Stimulated activated CD8-positive, alpha-beta memory T cell treated with anti-CD3 and anti-CD28 coated beads, Interleukin-15, amount 100 ng/mL, for 1 hour (primary cell): ENCODE data around the gene LDLRAD1.
"Not testable (repeated sequence)": the region's sequence is repeated elsewhere in the genome, so short reads cannot be mapped to it uniquely, and the experiment has no call there.

ENCODE experiments used
- DNase-seq: peaks from one replicate; pipeline ENCODE4 v3.0.0-alpha.2; 2020; ENCODE audit warnings: low read depth

LDLRAD1 gene

DNA sequence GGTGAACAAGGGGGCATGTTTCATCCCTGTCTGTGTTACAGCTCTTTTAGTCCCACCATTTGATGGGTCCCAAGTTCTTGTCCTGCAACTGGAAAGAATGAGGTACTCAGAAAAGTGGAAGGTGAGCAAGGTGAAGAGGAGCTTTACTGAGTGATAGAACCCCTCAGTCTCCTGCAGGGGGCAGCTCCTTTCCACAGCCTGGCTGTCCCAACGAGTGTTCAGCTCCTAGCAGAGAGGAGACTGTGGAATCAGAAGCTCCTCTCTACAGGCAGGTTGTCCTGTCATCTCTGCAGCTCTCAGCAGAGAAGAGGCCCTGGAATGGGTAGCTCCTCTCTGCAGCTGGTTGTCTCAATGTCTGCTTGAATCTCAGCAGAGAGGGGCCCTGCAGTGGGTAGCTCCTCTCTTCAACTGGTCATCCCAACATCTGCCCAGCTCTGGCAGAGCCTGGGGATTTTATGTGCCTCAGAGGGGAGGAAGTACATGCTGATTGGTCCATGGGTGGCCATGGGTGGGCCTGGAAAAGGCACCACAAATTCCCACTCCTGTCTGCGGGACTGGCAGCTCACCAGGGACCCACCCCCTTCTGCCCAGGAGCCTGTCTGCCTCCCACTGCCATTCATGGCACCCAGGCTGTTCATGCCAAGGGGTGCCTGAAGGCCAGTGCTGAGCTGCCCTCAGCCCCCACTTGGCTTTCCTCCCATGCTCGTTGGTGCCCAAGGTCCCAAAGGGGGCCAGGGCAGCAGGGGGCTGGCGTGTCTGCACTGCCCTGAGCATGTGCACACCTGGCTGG is 25.7 kb downstream of the LDLRAD1 start:
- no peak for DNase-seq

DNA sequence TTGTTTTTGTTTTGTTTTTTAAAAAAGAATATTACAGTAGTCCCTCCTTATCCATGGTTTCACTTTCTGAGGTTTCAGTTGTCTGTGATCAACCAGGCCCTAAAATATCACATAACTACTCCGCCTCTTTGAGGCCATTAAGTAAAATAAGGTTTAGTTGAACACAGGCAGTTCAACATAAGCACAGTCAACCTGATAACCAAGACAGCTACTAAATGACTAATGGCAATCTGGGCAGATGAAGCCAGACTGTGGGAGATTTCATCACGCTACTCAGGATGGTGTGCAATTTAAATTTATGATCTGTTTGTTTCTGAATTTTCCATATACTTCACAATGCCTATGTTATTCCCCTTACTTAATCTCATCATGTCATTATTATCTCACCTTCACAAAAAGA is 30.1 kb downstream of the LDLRAD1 start:
- DNase-seq: no peak

DNA sequence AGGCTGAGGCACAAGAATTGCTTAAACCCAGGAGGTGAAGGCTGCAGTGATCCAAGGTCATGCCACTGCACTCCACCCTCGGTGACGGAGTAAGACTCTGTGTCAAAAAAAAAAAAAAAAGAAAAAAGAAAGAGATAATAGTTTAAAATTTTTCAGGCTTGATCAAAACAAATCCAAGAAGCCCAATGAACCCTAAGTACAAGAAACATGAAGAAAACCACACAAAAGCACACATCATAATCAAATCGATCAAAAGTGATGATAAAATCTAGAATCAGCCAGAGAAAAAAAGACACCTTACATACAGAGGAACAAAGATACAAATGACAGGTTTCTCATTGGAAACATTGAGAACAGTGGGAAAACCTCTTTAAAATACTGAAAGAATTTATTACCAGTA is 31.5 kb downstream of the LDLRAD1 start:
- no peak for DNase-seq

DNA sequence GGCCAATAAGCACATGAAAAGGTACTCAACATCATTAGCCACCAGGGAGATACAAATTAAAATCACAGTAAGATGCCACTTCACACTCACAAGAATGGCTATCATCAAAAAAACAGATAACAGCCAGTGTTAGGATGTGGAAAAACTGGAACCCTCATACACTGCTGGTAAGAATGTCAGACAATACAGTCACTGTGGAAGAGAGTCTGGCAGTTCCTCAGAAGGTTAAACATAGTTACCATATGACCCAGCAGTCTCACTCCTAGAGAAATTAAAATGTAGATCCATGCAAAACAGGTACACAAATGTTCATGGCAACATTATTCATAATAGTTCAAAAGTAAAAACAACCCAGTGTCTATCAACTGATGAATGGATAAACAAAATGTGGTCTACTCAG is 33.3 kb downstream of the LDLRAD1 start:
- DNase-seq: no peak

DNA sequence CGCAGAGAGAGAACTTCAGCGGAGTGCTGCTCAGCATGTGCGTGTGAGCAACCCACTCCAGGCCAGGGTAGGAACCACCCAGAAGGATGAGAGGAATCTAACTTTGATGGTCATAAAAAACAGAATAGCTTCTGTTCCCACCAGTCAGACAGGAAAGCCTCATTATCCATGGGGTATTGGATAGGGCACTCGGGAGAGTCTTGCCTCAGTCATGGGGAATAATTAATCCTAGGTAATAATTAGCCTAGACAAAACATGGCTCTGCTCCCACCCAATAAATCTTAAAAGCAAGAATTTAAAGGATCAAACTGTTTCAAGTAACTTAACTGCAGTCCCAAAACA is 35.3 kb downstream of the LDLRAD1 start:
- DNase-seq: no peak

DNA sequence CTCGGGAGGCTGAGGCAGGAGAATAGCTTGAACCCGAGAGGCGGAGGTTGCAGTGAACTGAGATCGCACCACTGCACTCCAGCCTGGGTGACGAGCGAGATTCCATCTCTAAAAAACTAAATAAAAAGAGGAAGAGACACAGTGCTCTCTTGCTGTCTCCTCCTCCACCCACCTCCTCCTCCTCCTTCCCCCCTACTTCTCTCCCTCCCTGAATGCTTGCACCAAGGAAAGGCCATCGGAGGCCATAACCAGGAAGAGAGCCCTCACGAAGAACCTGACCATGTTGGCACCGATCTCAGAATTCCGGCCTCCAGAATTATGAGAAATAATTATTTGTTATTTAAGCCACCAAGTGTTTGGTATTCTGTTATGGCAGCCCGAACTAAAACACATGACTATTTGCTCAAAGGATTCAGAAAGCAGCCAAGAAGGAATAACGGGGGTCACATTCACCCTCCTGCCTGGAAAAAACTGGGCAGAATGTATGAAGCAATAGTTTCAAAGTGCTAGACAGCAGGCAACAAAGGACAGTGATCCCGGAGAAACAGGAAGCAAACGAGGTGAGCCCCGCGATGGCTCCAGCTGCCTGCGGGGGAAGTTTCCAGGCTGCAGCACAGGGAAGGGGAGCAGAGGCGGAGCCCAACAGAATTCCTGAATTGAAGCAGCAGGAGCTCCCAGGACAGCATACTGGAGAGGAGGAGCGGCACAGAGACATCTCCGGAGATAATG is 35.8 kb downstream of the LDLRAD1 start:
- DNase-seq: no peak

DNA sequence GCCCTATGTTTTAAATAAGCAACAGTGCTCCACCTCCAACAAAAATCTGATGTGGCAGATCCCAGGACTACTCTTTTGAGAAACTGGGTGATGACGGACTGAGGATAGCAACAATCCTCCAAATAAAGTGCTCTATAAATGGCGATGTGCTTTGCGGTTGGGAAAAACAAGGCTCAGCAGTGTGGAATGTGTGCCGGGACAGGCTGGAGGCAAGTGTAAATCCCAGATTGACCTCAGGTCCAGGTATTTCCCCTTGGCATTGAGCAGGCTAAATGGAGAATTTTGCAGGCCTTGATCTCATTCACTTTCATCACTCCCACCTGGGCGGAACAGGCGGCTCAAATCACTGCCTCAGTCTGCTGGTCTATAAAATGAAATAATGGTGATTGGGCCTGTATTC is 36.8 kb downstream of the LDLRAD1 start:
- DNase-seq: no peak

DNA sequence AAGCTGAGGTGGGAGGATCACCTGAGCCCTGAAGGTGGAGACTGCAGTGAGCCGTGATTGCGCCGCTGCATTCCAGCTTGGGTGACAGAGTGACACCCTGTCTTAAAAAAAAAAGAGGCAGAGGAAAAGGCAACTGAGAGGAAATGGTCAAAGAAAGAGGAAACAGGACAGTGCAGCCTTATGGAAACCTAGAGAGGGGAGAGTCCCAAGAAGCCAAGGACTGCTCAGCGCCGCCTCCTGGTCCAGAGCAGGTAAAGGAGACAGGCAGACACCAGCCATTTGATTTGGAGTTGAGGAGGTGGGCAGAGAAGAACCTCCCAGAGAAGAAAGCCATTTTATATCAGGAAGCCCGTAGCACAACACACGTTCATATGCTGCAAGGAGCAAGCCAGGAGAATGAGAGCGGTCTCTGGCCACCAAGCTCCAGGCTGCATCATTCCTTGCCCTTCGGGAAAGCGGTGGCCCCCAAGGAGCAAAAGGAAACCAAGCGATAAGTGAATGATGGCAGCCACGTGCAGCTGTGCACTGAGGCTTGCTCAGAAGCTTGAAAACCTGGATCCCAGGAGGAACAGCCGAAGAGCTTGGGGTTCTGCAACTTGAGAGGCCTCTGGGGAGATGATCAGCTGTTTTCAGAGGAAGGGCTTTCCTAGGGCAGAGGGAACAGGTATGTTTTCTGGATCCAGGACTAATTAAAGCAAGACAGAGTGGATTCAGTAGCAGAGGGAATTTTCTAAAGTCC is 38.1 kb downstream of the LDLRAD1 start:
- DNase-seq: no peak

DNA sequence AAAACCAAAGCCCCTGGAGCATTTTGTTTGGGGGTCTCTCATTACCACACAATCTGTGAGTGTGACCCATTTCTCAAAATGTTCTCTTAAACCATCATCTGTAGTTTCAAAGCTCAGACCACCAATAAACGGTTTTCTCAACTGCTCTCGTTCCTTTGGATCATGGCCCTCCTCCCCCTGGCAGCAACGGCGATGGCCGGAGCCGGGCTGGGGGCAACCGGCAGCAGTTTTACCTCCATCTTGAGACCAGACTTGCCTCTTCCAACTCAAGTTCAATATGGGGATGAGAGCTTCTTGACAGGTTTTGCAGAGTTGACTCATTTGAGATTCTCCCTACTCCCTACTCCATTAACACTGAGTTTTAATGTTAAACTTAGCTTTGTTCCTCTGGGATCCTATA is 42.1 kb downstream of the LDLRAD1 start:
- no peak for DNase-seq

DNA sequence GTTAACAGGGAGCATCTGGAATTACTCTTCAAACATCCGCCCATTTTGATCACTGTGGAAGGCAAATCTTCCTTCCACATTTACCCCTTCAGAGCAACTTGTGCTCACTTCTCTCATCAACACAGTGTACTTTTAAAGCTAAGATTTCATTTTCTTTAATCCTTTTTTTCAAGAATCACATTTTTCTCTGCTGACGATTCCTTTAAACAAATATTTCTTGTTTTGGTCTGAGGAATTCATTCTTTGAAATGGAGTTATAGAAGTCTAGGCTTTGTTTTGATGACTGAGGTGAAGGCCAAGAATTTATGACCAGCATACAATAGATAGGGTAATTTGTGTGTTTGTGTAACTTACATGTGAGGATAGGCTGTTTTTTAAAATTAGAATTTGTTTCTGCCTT is 46.3 kb downstream of the LDLRAD1 start:
- no peak for DNase-seq

DNA sequence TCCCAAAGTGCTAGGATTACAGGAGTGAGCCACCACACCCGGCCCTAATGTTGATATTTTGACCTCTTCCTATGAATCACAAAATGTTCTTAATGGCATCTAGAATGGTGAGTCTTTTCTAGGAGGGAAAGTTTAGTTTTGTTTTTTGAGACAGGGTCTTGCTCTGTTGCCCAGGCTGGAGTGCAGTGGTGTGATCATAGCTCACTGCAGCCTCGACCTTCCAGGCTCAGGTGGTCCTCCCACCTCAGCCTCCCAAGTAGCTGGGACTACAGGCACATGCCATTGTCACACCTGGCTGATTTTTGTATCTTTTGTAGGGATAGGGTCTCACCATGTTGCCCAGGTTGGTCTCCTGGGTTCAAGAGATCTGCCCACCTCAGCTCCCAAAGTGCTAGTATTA is 48.7 kb downstream of the LDLRAD1 start:
- not testable (repeated sequence) for DNase-seq

DNA sequence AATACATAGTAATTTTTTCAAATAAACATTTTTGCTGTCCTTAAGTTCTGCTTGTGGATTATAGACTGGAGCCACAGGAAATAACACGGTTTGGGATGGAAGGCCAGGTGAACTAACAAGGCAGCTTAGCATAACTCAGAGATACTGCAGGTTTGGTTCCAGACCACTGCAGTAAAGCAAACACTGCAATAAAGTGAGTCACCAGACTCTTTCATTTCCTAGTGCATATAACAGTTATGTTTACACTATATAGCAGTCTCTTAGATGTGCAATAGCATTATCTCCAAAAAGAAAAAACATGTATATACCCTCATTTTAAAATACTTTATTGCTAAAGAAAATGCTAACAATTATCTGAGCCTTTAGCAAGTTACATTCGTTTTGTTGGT is 49.9 kb downstream of the LDLRAD1 start:
- DNase-seq: no peak

DNA sequence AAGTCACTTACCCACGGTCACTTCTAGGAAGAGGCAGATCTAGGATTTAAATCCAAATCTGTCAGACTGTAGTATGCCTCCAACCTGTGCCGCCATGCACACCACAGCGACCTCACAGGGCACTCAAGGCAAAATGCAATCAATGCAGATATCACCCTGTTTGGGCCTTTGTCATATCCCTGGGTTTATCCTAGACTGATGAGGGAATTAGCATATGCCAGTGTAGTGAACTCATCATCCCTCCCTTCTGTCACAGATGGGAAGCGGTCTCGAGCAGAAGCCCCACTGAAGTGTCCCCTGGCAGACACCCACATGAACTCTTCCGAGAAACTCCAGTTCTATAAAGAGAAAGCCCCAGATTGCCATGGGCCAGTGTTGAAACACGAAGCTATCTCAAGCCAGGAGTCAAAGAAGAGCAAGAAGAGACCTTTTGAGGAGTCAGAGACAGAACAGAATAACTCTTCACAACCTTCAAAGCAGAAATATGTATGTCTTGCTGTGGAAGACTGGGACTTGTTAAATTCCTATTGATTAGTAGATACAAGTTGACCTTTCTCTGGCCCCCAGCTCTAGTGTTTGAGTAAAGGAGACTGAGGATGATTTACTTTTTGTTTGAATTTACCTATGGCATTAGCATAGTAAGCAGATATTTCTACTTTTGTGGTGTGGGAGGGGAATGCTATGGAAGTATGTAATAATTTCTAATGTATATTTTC is 50.4 kb downstream of the LDLRAD1 start:
- DNase-seq: no peak

DNA sequence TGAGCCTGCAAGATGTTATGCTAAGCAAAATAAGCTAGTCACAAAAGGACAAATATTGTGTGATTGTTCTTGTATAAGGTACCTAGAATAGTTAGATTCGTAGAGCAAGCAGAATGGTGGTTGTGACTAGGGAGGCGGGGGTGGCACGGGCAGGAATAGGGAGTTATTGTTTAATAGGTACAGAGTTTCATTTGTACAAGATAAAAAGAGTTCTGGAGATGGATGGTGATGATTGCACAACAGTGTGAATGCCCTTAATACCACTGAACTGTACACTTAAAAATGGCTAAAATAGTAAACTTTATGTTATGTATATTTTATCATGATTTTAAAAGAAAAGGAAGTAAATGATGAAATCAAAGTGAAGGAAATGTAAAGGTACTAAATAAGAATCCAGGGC is 51.2 kb downstream of the LDLRAD1 start:
- DNase-seq: no peak

DNA sequence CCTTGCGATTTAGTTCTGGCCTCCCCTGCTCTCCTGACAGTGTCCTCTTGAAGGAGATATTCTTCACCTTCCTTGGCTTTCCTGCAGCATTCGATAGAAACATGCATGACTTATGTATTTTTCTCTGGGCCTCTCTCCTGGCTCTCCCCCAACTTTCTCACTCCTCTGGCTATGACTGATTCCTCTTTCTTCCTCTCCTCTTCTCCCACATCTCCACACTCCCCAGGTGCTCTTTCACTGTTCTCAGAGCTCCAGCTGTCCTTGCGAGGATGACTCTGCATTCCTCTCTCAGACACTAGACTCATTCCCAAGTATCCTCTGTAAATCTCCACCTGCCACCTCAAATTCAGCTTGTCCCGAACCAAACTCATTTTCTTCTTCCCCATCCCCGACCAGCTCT is 53.9 kb downstream of the LDLRAD1 start:
- no peak for DNase-seq

DNA sequence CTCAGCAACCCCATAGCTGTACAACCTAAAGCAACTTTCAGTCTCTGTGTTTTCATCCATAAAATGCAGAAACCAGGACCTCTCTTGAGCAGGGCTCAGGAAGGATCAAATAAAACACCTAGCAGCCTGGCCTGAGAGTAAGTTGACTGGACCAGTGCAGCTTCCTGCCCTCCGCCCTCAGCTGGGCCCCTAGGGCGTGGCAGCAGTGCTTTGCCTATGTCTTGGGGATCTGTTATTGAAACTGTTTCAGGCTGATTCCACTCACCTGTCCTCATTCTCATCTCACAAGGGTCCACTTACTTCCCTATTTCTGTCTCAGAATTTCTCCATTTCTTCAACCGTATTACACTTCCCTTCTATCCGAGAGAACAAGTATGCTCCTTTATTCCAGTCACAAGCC is 54.5 kb downstream of the LDLRAD1 start:
- no peak for DNase-seq

DNA sequence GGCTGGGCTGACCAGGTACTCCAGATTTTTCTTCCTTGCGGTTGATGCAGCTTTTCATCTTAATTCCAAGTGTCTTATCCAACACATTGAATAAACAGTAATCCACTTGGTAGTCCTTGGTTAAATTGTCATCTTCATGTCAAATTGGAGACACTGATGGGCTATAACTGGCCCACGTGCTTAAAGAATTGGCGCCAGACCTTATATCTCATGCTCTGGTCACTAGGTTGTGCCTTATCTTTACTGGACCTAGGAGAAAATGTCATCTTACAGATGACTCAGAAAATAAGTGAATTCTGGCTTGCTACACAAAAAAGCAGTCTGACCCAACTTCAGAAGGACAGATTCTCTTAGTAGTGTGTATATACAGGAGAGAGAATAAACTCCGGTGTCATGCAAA is 55.6 kb downstream of the LDLRAD1 start:
- DNase-seq: no peak

DNA sequence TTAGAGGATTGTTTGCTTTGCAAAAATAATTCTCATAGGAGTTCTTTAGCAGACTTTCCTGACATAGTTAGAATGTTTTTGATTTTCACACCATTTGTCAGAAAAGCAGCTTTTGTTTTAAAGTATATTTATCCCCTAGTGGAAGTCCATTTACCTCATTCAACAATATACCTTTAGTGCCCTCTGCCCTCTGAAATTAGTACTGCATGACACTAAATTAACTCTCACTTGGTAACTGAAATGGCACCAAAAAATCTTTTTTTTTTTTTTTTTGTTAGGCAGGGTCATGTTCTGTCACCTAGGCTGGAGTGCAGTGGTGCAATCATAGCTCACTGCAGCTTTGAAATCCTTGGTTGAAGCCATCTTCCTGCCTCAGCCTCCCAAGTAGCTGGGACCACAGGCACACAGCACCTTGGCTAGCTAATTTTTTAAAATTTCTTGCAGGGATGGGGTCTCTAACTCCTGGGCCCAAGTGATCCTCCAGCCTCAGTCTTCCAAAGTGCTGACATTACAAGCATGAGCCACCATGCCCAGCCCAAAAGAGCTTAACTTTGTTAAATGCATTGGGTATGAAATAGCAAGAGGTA is 58.2 kb downstream of the LDLRAD1 start:
- DNase-seq: no peak
